ENCODE results near the gene FLNC. TPM values are rescaled to one million over a fixed set of nuclear protein-coding genes. Genes with fewer than 3 reads are reported as not detected.

FLNC gene
- total and polyA plus RNA-seq, 9 of the 15 experiments (the other 6 are each of a cell fraction or from before 2014, with no cell fraction given): 0.90 to 155 (median 28.8) TPM

GRCh38 chr7:128879939-128880746, 49.9 kb downstream of the FLNC start (continued):
- TF ChIP-seq GTF2A2 (tag; IDR thresholded peaks at IDR 0.05): no peak
- no peak for TF ChIP-seq ZNF589 (CRISPR knock-in tag; IDR thresholded peaks at IDR 0.05; ENCODE audit: low read depth)
- TF ChIP-seq E2F5 (CRISPR knock-in tag; IDR thresholded peaks at IDR 0.05): no peak
- no peak for TF ChIP-seq ZBTB34 (CRISPR knock-in tag; IDR thresholded peaks at IDR 0.05)
- TF ChIP-seq REST (IDR thresholded peaks at IDR 0.05; ENCODE audit: borderline replicate concordance): peak; percentile 91
- no peak for TF ChIP-seq REST (CRISPR knock-in tag; IDR thresholded peaks at IDR 0.05; ENCODE audit: low read depth)
- TF ChIP-seq ZNF324 (CRISPR knock-in tag; IDR thresholded peaks at IDR 0.05): no peak
- peak; percentile 41; the same call in 1 of the 2 replicates for TF ChIP-seq ZNF263 (CRISPR knock-in tag; IDR thresholded peaks at IDR 0.05; ENCODE audit: borderline replicate concordance)
- no peak for TF ChIP-seq HIVEP1 (CRISPR knock-in tag; IDR thresholded peaks at IDR 0.05)
- TF ChIP-seq JUND (IDR thresholded peaks at IDR 0.05; ENCODE audit: borderline replicate concordance, low read depth, low read length): peak; percentile 49; the same call in 1 of the 2 replicates
- no peak; the same call in 2 of the 3 replicates for TF ChIP-seq JUND (tag; IDR thresholded peaks at IDR 0.05; ENCODE audit: borderline replicate concordance, low read depth, low read length)
- TF ChIP-seq IRF1 (CRISPR knock-in tag; IDR thresholded peaks at IDR 0.05; ENCODE audit: borderline replicate concordance): no peak
- no peak for TF ChIP-seq CBFA2T2 (conservative IDR thresholded peaks at IDR 0.05)
